NCI-H2107 (cell line): Measurements from ENCODE around the gene CAD.
A peak's percentile ranks its signal among the peaks of the same experiment; 100 is the strongest.
"Not testable (repeated sequence)": the region's sequence is repeated elsewhere in the genome, so short reads cannot be mapped to it uniquely, and the experiment has no call there.

ENCODE experiments used
- DNase-seq: peaks from one replicate; lab custom pipeline; 2025; lab: John Stamatoyannopoulos, UW

The CAD gene

GRCh38 chr2:27217173-27218121 lies at the start of gene CAD:
CAD (plus strand) TSS chr2:27217369; CDS start chr2:27217552, 183 bp downstream.
- DNase-seq: peak; percentile 62

- DNase-seq: no peak
These were observed 46.4 kb upstream of the CAD start for GRCh38 chr2:27170581-27171337.

GRCh38 chr2:27171351-27171848 lies 45.8 kb upstream of the CAD start:
- no peak for DNase-seq

- DNase-seq: no peak
These were observed 42.5 kb upstream of the CAD start for GRCh38 chr2:27174638-27175037.

GRCh38 chr2:27175330-27175729 lies 41.8 kb upstream of the CAD start:
- DNase-seq: no peak

GRCh38 chr2:27175781-27176180 lies 41.4 kb upstream of the CAD start:
- DNase-seq: not testable (repeated sequence)

- DNase-seq: no peak
These were observed 39.5 kb upstream of the CAD start for GRCh38 chr2:27177441-27178351.

GRCh38 chr2:27178469-27178868 lies 38.7 kb upstream of the CAD start:
- DNase-seq: no peak

GRCh38 chr2:27179344-27180000 lies 37.7 kb upstream of the CAD start:
- no peak for DNase-seq

GRCh38 chr2:27182346-27182745 lies 34.8 kb upstream of the CAD start:
- no peak for DNase-seq

GRCh38 chr2:27184115-27184514 lies 33.1 kb upstream of the CAD start:
- no peak for DNase-seq

- no peak for DNase-seq
These were observed 31.7 kb upstream of the CAD start for GRCh38 chr2:27185331-27186026.

- no peak for DNase-seq
These were observed 30.4 kb upstream of the CAD start for GRCh38 chr2:27186613-27187345.

GRCh38 chr2:27189989-27190388 lies 27.2 kb upstream of the CAD start:
- no peak for DNase-seq

GRCh38 chr2:27191070-27191829 lies 25.9 kb upstream of the CAD start:
- DNase-seq: peak; percentile 34

- DNase-seq: no peak
These were observed 22.4 kb upstream of the CAD start for GRCh38 chr2:27194538-27195354.

GRCh38 chr2:27195799-27196198 lies 21.4 kb upstream of the CAD start:
- not testable (repeated sequence) for DNase-seq

GRCh38 chr2:27198068-27198467 lies 19.1 kb upstream of the CAD start:
- not testable (repeated sequence) for DNase-seq
